Measurements from ENCODE around the gene CHRNA9. TPM values are rescaled to one million over a fixed set of nuclear protein-coding genes. Genes with fewer than 3 reads are reported as not detected.

Gene CHRNA9
- total and polyA plus RNA-seq, 2 of the 13 experiments (the other 11 are each of a cell fraction or from before 2014, with no cell fraction given): not detected

DNA sequence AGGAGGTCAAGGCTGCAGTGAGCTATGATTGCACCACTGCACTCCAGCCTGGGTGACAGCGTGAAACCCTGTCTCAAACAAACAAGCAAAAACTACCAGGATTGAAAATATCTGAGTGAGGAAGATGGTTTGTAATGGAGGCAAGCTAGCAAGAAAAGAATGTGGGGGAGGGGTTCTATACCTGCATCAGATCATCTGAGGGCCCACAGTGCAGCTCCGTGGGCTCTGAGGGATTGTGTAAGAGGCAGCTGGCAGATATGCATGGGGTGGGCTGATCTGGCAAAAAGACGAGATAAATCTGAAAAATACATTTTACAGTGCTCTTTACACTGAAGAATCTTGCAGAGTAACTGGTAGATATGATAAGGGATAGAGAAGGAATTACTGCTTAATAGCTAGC is 28.9 kb upstream of the CHRNA9 start (continued):
- TF ChIP-seq MAX (IDR thresholded peaks at IDR 0.05) (no peak), YEATS2 (CRISPR knock-in tag; IDR thresholded peaks at IDR 0.05; ENCODE audit: borderline replicate concordance) (no peak), DNMT1 (CRISPR knock-in tag; IDR thresholded peaks at IDR 0.05) (no peak), ZNF564 (CRISPR knock-in tag; IDR thresholded peaks at IDR 0.05) (no peak), ZSCAN29 (CRISPR knock-in tag; conservative IDR thresholded peaks at IDR 0.05) (no peak)

- no peak for FAIRE-seq
- ATAC-seq: no peak
- intact Hi-C loops (cut with micrococcal nuclease; ENCODE audit: unreplicated experiment) (no loop called here), in situ Hi-C loops (cut with HindIII; ENCODE audit: extremely low pct_ligation_motif_present, low pct_unique_long_range_greater_than_20kb) (loop anchor here (5.0 kb wide), 1 partner anchor 155 kb away; no protein-coding TSS in a partner anchor)
- H3K4me1 ChIP-seq (ENCODE audit: insufficient read depth, low read length): peaks cover 5% of the 10 kb centered on the region; the same call in 1 of the 2 replicates
- no peak for DNase-seq (ENCODE audit: low spot score)
- no TSS peak for BruUV-seq (replicated peaks)
- H3K9me3 ChIP-seq (ENCODE audit: low read length): no peaks in the 10 kb centered on the region
- CTCF ChIA-PET (ENCODE audit: low intra/inter-chr PET ratio, low total read pairs): no interaction called here
- WGBS (ENCODE audit: low lambda C conversion rate): 28% methylated on average over 3 of the region's 3 CpGs
- H4K20me1 ChIP-seq (ENCODE audit: insufficient read depth, low read length): no peaks in the 10 kb centered on the region
- H2AFZ ChIP-seq (ENCODE audit: low read length): no peak overlapping the region
- no peak overlapping the region for H3K4me2 ChIP-seq (ENCODE audit: low read depth, low read length)
- no peaks in the 10 kb centered on the region for H3K79me2 ChIP-seq (ENCODE audit: insufficient read depth, low read length)
- H3K36me3 ChIP-seq (replicated peaks in 1 of 2; ENCODE audit: control insufficient read depth in 1 of 2, insufficient read depth in 2 of 2, low read length in 2 of 2): no peaks in the 10 kb centered on the region
- POLR2A ChIA-PET: no interaction called here
- no peak overlapping the region for H3K9ac ChIP-seq (ENCODE audit: insufficient read depth, low read depth, low read length)
- H3K27me3 ChIP-seq (ENCODE audit: control insufficient read depth in 1 of 2, insufficient read depth in 2 of 2, low read length in 2 of 2): no peaks in the 10 kb centered on the region
- H3K27ac ChIP-seq (ENCODE audit: extremely low read length, insufficient read depth, low read length): no peak overlapping the region
- H3K4me3 ChIP-seq (replicated peaks in 1 of 3; ENCODE audit: insufficient read depth in 1 of 3, low read depth in 2 of 3, low read length in 3 of 3): no peak overlapping the region
- TF ChIP-seq CCDC6 (CRISPR knock-in tag; IDR thresholded peaks at IDR 0.05) (no peak), SMYD3 (CRISPR knock-in tag; IDR thresholded peaks at IDR 0.05) (no peak), ZSCAN21 (CRISPR knock-in tag; IDR thresholded peaks at IDR 0.05; ENCODE audit: borderline replicate concordance) (no peak), ZNF282 (IDR thresholded peaks at IDR 0.05; ENCODE audit: partially characterized antibody) (no peak), KLF12 (CRISPR knock-in tag; IDR thresholded peaks at IDR 0.05; ENCODE audit: borderline replicate concordance) (no peak), EEA1 (CRISPR knock-in tag; IDR thresholded peaks at IDR 0.05; ENCODE audit: borderline replicate concordance) (no peak), JARID2 (CRISPR knock-in tag; IDR thresholded peaks at IDR 0.05; ENCODE audit: insufficient replicate concordance) (no peak), NFE2 (CRISPR knock-in tag; IDR thresholded peaks at IDR 0.05) (no peak), MTA3 (CRISPR knock-in tag; IDR thresholded peaks at IDR 0.05) (no peak), SIX1 (CRISPR knock-in tag; IDR thresholded peaks at IDR 0.05; ENCODE audit: borderline replicate concordance) (no peak), ZMAT5 (CRISPR knock-in tag; IDR thresholded peaks at IDR 0.05; ENCODE audit: borderline replicate concordance, low read depth) (no peak), ARNT (IDR thresholded peaks at IDR 0.05) (no peak), ZSCAN30 (CRISPR knock-in tag; IDR thresholded peaks at IDR 0.05) (no peak), ZNF691 (CRISPR knock-in tag; IDR thresholded peaks at IDR 0.05; ENCODE audit: borderline replicate concordance, low read depth) (no peak), IRF1 (CRISPR knock-in tag; IDR thresholded peaks at IDR 0.05; ENCODE audit: low read depth) (no peak), ZBTB14 (CRISPR knock-in tag; IDR thresholded peaks at IDR 0.05) (no peak)
Observed at GRCh38 chr4:40306976-40307375, 28.2 kb upstream of the CHRNA9 start.
